HEK293T (cell line): ENCODE measurements around the gene GAS2L2.
A peak's percentile ranks its signal among the peaks of the same experiment; 100 is the strongest.

Experiments
- CTCF ChIA-PET: fragments of 350-600 bp; formaldehyde crosslinking; extraction: SDS; loops from one replicate; lab custom pipeline; 2021; ENCODE audit warnings: antibody characterized with exemption, inconsistent platforms; lab: Yijun Ruan, JAX
- POLR2A ChIA-PET: fragments of 350-600 bp; formaldehyde crosslinking; extraction: SDS; loops from one replicate; lab custom pipeline; 2020; ENCODE audit warnings: antibody characterized with exemption, inconsistent platforms; lab: Yijun Ruan, JAX
- DNase-seq: peaks from one replicate; pipeline ENCODE4 v3.0.0; 2012; ENCODE audit warnings: mixed read lengths; ENCODE audit errors: extremely low spot score
- ARNT ChIP-seq: fragments of 450-650 bp; IDR thresholded peaks from 2 replicates; pipeline ENCODE4 v1.6.1; 2017; ENCODE audit warnings: mild to moderate bottlenecking
- BHLHE40 ChIP-seq: fragments of 450-650 bp; IDR thresholded peaks from 2 replicates; pipeline ENCODE4 v1.6.1; 2016; ENCODE audit warnings: mild to moderate bottlenecking, moderate library complexity, borderline replicate concordance
- CTBP1 ChIP-seq: fragments of 450-650 bp; IDR thresholded peaks from 2 replicates; pipeline ENCODE4 v1.6.1; 2016; ENCODE audit warnings: borderline replicate concordance
- ELF4 ChIP-seq: fragments of 450-650 bp; IDR thresholded peaks from 2 replicates; pipeline ENCODE4 v1.6.1; 2017; ENCODE audit warnings: antibody characterized with exemption
- FOXA1 ChIP-seq: fragments of 450-650 bp; IDR thresholded peaks from 2 replicates; pipeline ENCODE4 v1.6.1; 2016; ENCODE audit warnings: mild to moderate bottlenecking
- FOXK2 ChIP-seq: fragments of 450-650 bp; IDR thresholded peaks from 2 replicates; pipeline ENCODE4 v1.6.1; 2016; ENCODE audit warnings: mild to moderate bottlenecking
- FOXM1 ChIP-seq: fragments of 450-650 bp; IDR thresholded peaks from 2 replicates; pipeline ENCODE4 v1.6.1; 2017; ENCODE audit warnings: mild to moderate bottlenecking, borderline replicate concordance
- HDGF ChIP-seq: fragments of 450-650 bp; IDR thresholded peaks from 2 replicates; pipeline ENCODE4 v1.6.1; 2017; ENCODE audit warnings: antibody characterized with exemption, borderline replicate concordance
- L3MBTL2 ChIP-seq: fragments of 450-650 bp; conservative IDR thresholded peaks from 2 replicates; pipeline ENCODE4 v1.6.1; 2016; ENCODE audit warnings: mild to moderate bottlenecking
- LEF1 ChIP-seq: fragments of 450-650 bp; IDR thresholded peaks from 2 replicates; pipeline ENCODE4 v1.6.1; 2017; ENCODE audit warnings: mild to moderate bottlenecking, borderline replicate concordance
- NFRKB ChIP-seq: fragments of 450-650 bp; IDR thresholded peaks from 2 replicates; pipeline ENCODE4 v1.6.1; 2016; ENCODE audit warnings: mild to moderate bottlenecking, moderate library complexity
- PKNOX1 ChIP-seq: fragments of 450-650 bp; IDR thresholded peaks from 2 replicates; pipeline ENCODE4 v1.6.1; 2016
- SP1 ChIP-seq: fragments of 450-650 bp; IDR thresholded peaks from 2 replicates; pipeline ENCODE4 v1.6.1; 2017
- SUZ12 ChIP-seq: fragments of 450-650 bp; IDR thresholded peaks from 2 replicates; pipeline ENCODE4 v1.6.1; 2016; ENCODE audit warnings: mild to moderate bottlenecking
- TARDBP ChIP-seq: fragments of 450-650 bp; IDR thresholded peaks from 2 replicates; pipeline ENCODE4 v1.6.1; 2016
- ZNF384 ChIP-seq: fragments of 450-650 bp; IDR thresholded peaks from 2 replicates; pipeline ENCODE4 v1.6.1; 2016

Gene GAS2L2

DNA sequence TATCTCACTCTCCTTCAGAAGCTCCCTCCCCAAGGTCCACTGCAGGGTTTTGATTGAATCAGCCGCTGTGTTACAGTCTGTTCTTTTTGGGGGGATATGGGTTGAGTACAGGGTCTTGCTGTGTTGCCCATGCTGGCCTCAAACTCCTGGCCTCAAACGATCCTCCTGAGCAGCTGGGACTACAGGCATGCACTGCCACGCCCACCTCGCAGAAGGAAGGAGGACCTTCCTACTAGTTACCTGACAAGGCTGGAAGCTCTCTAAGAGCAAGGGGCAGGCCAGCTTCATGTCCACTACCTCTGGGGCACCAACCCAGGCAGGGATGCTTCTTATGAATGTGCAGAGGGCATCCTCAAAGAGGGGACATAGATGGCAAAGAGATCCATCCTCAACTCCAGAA lies 44.3 kb upstream of the GAS2L2 start:
- ChIA-PET CTCF (interaction anchor here (1.3 to 1.8 kb wide), 2 partner anchors 8 to 33 kb away, joined by 3 to 6 read pairs; no protein-coding TSS in a partner anchor), POLR2A (interaction anchor here (2.7 to 10.1 kb wide), 2 partner anchors 12 to 33 kb away, joined by 11 to 109 read pairs; partner anchors contain the start of gene TAF15)
- no peak for DNase-seq
- TF ChIP-seq FOXM1 (no peak), BHLHE40 (no peak), ARNT (no peak), SP1 (no peak), SUZ12 (no peak), NFRKB (no peak), PKNOX1 (no peak), TARDBP (no peak), L3MBTL2 (no peak), LEF1 (no peak)

DNA sequence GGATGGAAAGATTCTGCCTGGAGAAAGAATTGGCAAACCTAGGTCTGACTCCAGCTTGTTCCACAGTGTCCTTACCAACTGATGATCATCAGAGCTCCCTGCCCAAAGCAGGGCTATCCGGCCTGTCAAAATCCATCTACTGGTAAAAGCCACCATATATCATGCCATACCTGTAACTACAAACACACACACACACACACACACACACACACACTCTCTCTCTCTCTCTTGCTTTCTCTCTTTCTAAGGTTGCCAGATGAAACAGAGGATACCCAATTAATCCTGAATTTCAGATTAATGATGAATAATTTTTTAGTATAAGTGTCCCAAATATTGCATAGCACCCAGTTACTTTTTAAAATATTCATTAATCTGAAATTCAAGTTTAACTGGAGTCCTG lies 43.9 kb upstream of the GAS2L2 start:
- CTCF ChIA-PET: interaction anchor here (0.7 to 1.8 kb wide), 3 partner anchors 8 to 33 kb away, joined by 3 to 6 read pairs (median 4); no protein-coding TSS in a partner anchor
- TF ChIP-seq FOXA1: no peak
- no peak for TF ChIP-seq SP1
- TF ChIP-seq CTBP1: no peak
- TF ChIP-seq L3MBTL2: no peak
- no peak for TF ChIP-seq PKNOX1
- TF ChIP-seq ZNF384: no peak
- TF ChIP-seq SUZ12: no peak
- TF ChIP-seq TARDBP: no peak
- no peak for TF ChIP-seq NFRKB
- POLR2A ChIA-PET: interaction anchor here (10.1 kb wide), 1 partner anchor 12 kb away, joined by 109 read pairs; the partner anchor contains the start of gene TAF15
- no peak for DNase-seq

GRCh38 chr17:35795871-35796265 lies 42.8 kb upstream of the GAS2L2 start:
- ChIA-PET POLR2A (interaction anchor here (1.4 to 10.1 kb wide), 2 partner anchors 13 to 218 kb away, joined by 4 to 109 read pairs; partner anchors contain the start of genes PEX12 and TAF15), CTCF (interaction anchor here (0.8 to 1.3 kb wide), 2 partner anchors 9 to 31 kb away, joined by 3 to 5 read pairs; no protein-coding TSS in a partner anchor)
- no peak for DNase-seq
- TF ChIP-seq FOXA1 (no peak), SP1 (no peak), LEF1 (no peak), ZNF384 (no peak), CTBP1 (no peak), SUZ12 (no peak), ELF4 (no peak), FOXK2 (no peak), BHLHE40 (no peak), L3MBTL2 (no peak; the same call in 1 of the 2 replicates), PKNOX1 (no peak), NFRKB (no peak), TARDBP (no peak)

GRCh38 chr17:35795007-35795870 lies 42.2 kb upstream of the GAS2L2 start, which contains the start of gene MMP28:
Gene MMP28, minus strand, starts transcription at chr17:35795641. Its CDS starts 264 bp downstream, at chr17:35795377.
- DNase-seq: peak; percentile 33
- no peak for TF ChIP-seq ZNF384
- no peak for TF ChIP-seq TARDBP
- TF ChIP-seq FOXA1: no peak
- TF ChIP-seq ARNT: no peak
- no peak for TF ChIP-seq FOXK2
- no peak for TF ChIP-seq SP1
- TF ChIP-seq LEF1: no peak
- no peak for TF ChIP-seq PKNOX1
- no peak for TF ChIP-seq ELF4
- TF ChIP-seq CTBP1: no peak
- TF ChIP-seq L3MBTL2: no peak; the same call in 1 of the 2 replicates
- no peak for TF ChIP-seq BHLHE40
- TF ChIP-seq NFRKB: no peak
- TF ChIP-seq HDGF: no peak
- no peak for TF ChIP-seq SUZ12
- TF ChIP-seq FOXM1: no peak
- ChIA-PET CTCF (interaction anchor here (0.7 to 0.9 kb wide), 3 partner anchors 14 to 31 kb away, joined by 3 to 5 read pairs (median 5); partner anchors contain the start of gene TAF15), POLR2A (interaction anchor here (1.4 to 10.1 kb wide), 2 partner anchors 14 to 217 kb away, joined by 4 to 109 read pairs; partner anchors contain the start of genes PEX12 and TAF15)

DNA sequence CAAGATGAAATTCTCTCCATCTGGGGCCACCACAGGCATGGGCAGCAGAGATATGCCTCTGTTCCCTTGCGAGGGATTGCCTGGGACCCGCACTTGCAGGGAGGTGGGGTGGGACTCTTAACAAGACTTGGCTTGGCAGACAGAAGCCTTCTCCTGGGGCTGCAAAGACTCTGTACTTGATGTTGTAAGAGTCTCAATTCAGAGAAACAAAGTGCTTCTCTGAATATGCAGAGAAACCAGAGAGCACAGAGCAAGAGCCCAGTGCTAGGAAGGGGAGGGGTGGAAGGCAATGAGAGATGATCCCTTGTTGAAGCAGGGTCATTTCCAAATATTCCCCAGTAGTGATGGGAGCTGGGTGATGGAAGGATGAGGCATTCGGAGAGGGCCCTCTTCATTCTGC lies 40.2 kb upstream of the GAS2L2 start:
- no peak for DNase-seq
- ChIA-PET CTCF (interaction anchor here (1.0 kb wide), 1 partner anchor 29 kb away, joined by 3 read pairs; no protein-coding TSS in a partner anchor), POLR2A (interaction anchor here (2.5 to 10.1 kb wide), 2 partner anchors 16 to 29 kb away, joined by 7 to 109 read pairs; partner anchors contain the start of gene TAF15)
- TF ChIP-seq HDGF: no peak
- no peak for TF ChIP-seq SP1
- no peak for TF ChIP-seq BHLHE40
- TF ChIP-seq FOXK2: no peak
- TF ChIP-seq ARNT: no peak
- TF ChIP-seq L3MBTL2: no peak
- no peak for TF ChIP-seq SUZ12
- no peak for TF ChIP-seq ELF4
- TF ChIP-seq FOXA1: no peak
